Measurements from ENCODE around the gene ARHGEF6. TPM values are rescaled to one million over a fixed set of nuclear protein-coding genes. Genes with fewer than 3 reads are reported as not detected.

ARHGEF6 gene
- total RNA-seq, 1 experiment from 2014 or later = 5.1 TPM

DNA sequence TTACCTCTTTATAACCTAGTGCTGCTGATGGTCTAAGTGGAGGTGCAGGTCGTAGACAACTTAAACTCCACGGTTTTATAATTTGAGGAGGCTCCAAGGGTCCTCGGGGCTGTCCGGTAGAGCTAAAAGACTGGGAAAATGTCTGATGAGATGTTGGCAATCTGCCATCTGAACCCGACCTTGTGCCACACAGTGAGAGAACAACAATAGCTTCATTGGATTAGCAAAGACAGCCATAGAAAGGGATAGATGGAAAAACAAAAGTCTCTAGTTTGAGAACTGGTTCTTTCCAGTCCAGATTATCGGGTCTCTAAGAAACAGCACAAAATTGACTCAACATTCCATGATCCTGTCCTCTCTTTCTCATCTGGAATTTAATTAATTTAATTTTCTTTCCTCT, 101.2 kb downstream of the ARHGEF6 start:
- H3K9me3 Mint-ChIP-seq = no peaks in the 10 kb centered on the region
- TF ChIP-seq GRHL2 (CRISPR knock-in tag; IDR thresholded peaks at IDR 0.05; ENCODE audit: insufficient replicate concordance, severe bottlenecking) (no peak), NFATC4 (CRISPR knock-in tag; IDR thresholded peaks at IDR 0.05) (no peak), NFYB (CRISPR knock-in tag; conservative IDR thresholded peaks at IDR 0.05; ENCODE audit: low read depth) (no peak)
- TF ChIP-seq, protein P1, sequence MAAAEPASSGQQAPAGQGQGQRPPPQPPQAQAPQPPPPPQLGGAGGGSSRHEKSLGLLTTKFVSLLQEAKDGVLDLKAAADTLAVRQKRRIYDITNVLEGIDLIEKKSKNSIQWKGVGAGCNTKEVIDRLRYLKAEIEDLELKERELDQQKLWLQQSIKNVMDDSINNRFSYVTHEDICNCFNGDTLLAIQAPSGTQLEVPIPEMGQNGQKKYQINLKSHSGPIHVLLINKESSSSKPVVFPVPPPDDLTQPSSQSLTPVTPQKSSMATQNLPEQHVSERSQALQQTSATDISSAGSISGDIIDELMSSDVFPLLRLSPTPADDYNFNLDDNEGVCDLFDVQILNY (CRISPR knock-in tag; IDR thresholded peaks at IDR 0.05) = no peak
- TF ChIP-seq, protein P2, sequence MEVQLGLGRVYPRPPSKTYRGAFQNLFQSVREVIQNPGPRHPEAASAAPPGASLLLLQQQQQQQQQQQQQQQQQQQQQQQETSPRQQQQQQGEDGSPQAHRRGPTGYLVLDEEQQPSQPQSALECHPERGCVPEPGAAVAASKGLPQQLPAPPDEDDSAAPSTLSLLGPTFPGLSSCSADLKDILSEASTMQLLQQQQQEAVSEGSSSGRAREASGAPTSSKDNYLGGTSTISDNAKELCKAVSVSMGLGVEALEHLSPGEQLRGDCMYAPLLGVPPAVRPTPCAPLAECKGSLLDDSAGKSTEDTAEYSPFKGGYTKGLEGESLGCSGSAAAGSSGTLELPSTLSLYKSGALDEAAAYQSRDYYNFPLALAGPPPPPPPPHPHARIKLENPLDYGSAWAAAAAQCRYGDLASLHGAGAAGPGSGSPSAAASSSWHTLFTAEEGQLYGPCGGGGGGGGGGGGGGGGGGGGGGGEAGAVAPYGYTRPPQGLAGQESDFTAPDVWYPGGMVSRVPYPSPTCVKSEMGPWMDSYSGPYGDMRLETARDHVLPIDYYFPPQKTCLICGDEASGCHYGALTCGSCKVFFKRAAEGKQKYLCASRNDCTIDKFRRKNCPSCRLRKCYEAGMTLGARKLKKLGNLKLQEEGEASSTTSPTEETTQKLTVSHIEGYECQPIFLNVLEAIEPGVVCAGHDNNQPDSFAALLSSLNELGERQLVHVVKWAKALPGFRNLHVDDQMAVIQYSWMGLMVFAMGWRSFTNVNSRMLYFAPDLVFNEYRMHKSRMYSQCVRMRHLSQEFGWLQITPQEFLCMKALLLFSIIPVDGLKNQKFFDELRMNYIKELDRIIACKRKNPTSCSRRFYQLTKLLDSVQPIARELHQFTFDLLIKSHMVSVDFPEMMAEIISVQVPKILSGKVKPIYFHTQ (CRISPR knock-in tag; IDR thresholded peaks at IDR 0.05) = no peak
- TF ChIP-seq, protein P3, sequence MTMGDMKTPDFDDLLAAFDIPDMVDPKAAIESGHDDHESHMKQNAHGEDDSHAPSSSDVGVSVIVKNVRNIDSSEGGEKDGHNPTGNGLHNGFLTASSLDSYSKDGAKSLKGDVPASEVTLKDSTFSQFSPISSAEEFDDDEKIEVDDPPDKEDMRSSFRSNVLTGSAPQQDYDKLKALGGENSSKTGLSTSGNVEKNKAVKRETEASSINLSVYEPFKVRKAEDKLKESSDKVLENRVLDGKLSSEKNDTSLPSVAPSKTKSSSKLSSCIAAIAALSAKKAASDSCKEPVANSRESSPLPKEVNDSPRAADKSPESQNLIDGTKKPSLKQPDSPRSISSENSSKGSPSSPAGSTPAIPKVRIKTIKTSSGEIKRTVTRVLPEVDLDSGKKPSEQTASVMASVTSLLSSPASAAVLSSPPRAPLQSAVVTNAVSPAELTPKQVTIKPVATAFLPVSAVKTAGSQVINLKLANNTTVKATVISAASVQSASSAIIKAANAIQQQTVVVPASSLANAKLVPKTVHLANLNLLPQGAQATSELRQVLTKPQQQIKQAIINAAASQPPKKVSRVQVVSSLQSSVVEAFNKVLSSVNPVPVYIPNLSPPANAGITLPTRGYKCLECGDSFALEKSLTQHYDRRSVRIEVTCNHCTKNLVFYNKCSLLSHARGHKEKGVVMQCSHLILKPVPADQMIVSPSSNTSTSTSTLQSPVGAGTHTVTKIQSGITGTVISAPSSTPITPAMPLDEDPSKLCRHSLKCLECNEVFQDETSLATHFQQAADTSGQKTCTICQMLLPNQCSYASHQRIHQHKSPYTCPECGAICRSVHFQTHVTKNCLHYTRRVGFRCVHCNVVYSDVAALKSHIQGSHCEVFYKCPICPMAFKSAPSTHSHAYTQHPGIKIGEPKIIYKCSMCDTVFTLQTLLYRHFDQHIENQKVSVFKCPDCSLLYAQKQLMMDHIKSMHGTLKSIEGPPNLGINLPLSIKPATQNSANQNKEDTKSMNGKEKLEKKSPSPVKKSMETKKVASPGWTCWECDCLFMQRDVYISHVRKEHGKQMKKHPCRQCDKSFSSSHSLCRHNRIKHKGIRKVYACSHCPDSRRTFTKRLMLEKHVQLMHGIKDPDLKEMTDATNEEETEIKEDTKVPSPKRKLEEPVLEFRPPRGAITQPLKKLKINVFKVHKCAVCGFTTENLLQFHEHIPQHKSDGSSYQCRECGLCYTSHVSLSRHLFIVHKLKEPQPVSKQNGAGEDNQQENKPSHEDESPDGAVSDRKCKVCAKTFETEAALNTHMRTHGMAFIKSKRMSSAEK (CRISPR knock-in tag; IDR thresholded peaks at IDR 0.05; ENCODE audit: borderline replicate concordance) = no peak
- no peaks in the 10 kb centered on the region for H3K4me1 Mint-ChIP-seq
- H3K27me3 Mint-ChIP-seq (ENCODE audit: low read depth) = no peaks in the 10 kb centered on the region
- ATAC-seq (no peak), DNase-seq (ENCODE audit: low spot score) (no peak)
- no peaks in the 10 kb centered on the region for H3K36me3 Mint-ChIP-seq
- no peak overlapping the region for H3K4me3 Mint-ChIP-seq
- POLR2A ChIA-PET = no interaction called here
- no peak overlapping the region for H3K27ac Mint-ChIP-seq
- CTCF ChIA-PET = no interaction called here

DNA sequence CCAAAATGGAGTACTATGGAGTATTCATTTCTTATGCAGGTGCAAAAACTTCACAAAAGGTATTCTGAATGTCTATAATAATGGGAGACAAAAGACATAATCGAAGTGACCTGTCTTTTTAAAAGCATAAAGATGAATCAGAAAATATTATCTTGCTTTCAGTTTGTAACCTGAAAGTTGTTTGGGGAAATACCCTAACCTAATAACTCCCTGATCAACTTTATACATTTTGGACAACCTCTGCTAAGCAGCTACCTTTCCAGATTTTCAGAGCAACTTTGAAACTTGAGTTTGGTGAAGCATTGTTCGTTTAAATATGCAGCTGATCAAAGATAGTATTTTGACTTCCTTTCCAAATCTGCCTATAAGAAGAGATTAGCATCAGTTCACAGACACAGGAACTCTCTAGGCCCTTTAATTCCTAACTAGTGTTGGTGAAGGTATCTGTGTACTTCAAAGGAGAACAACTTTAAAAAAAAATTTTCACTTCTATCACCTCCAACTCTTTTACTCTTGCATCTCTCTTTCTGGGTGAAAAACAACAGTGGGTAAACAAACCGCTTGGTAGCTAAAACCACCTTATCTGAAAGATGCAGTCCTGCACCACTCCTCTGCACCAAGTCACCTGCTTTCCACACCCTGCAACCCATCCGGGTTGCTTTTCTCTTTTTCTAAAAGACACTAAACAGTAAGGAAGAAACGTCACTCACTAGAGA, 106.3 kb downstream of the ARHGEF6 start:
- no peak for ATAC-seq
- Mint-ChIP-seq H3K4me1 (peaks cover 7% of the 10 kb centered on the region; the same call in 1 of the 2 replicates), H3K27ac (no peak overlapping the region), H3K4me3 (no peak overlapping the region), H3K27me3 (ENCODE audit: low read depth) (no peaks in the 10 kb centered on the region), H3K36me3 (no peaks in the 10 kb centered on the region), H3K9me3 (no peaks in the 10 kb centered on the region)
- ChIA-PET POLR2A (no interaction called here), CTCF (no interaction called here)
- DNase-seq (ENCODE audit: low spot score) = no peak
- no peak for TF ChIP-seq ZNF423 (CRISPR knock-in tag; IDR thresholded peaks at IDR 0.05)
- no peak for TF ChIP-seq SMAD3 (CRISPR knock-in tag; IDR thresholded peaks at IDR 0.05; ENCODE audit: borderline replicate concordance)
- TF ChIP-seq, protein P4, sequence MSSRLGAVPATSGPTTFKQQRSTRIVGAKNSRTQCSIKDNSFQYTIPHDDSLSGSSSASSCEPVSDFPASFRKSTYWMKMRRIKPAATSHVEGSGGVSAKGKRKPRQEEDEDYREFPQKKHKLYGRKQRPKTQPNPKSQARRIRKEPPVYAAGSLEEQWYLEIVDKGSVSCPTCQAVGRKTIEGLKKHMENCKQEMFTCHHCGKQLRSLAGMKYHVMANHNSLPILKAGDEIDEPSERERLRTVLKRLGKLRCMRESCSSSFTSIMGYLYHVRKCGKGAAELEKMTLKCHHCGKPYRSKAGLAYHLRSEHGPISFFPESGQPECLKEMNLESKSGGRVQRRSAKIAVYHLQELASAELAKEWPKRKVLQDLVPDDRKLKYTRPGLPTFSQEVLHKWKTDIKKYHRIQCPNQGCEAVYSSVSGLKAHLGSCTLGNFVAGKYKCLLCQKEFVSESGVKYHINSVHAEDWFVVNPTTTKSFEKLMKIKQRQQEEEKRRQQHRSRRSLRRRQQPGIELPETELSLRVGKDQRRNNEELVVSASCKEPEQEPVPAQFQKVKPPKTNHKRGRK (CRISPR knock-in tag; IDR thresholded peaks at IDR 0.05; ENCODE audit: borderline replicate concordance) = no peak
- TF ChIP-seq ETV6 (CRISPR knock-in tag; IDR thresholded peaks at IDR 0.05) = no peak
- TF ChIP-seq, protein P5, sequence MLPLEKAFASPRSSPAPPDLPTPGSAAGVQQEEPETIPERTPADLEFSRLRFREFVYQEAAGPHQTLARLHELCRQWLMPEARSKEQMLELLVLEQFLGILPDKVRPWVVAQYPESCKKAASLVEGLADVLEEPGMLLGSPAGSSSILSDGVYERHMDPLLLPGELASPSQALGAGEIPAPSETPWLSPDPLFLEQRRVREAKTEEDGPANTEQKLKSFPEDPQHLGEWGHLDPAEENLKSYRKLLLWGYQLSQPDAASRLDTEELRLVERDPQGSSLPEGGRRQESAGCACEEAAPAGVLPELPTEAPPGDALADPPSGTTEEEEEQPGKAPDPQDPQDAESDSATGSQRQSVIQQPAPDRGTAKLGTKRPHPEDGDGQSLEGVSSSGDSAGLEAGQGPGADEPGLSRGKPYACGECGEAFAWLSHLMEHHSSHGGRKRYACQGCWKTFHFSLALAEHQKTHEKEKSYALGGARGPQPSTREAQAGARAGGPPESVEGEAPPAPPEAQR (CRISPR knock-in tag; IDR thresholded peaks at IDR 0.05) = no peak
- TF ChIP-seq, protein P6, sequence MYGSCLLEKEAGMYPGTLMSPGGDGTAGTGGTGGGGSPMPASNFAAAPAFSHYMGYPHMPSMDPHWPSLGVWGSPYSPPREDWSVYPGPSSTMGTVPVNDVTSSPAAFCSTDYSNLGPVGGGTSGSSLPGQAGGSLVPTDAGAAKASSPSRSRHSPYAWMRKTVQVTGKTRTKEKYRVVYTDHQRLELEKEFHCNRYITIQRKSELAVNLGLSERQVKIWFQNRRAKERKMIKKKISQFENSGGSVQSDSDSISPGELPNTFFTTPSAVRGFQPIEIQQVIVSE (CRISPR knock-in tag; IDR thresholded peaks at IDR 0.05; ENCODE audit: borderline replicate concordance) = no peak
- TF ChIP-seq, protein P7, sequence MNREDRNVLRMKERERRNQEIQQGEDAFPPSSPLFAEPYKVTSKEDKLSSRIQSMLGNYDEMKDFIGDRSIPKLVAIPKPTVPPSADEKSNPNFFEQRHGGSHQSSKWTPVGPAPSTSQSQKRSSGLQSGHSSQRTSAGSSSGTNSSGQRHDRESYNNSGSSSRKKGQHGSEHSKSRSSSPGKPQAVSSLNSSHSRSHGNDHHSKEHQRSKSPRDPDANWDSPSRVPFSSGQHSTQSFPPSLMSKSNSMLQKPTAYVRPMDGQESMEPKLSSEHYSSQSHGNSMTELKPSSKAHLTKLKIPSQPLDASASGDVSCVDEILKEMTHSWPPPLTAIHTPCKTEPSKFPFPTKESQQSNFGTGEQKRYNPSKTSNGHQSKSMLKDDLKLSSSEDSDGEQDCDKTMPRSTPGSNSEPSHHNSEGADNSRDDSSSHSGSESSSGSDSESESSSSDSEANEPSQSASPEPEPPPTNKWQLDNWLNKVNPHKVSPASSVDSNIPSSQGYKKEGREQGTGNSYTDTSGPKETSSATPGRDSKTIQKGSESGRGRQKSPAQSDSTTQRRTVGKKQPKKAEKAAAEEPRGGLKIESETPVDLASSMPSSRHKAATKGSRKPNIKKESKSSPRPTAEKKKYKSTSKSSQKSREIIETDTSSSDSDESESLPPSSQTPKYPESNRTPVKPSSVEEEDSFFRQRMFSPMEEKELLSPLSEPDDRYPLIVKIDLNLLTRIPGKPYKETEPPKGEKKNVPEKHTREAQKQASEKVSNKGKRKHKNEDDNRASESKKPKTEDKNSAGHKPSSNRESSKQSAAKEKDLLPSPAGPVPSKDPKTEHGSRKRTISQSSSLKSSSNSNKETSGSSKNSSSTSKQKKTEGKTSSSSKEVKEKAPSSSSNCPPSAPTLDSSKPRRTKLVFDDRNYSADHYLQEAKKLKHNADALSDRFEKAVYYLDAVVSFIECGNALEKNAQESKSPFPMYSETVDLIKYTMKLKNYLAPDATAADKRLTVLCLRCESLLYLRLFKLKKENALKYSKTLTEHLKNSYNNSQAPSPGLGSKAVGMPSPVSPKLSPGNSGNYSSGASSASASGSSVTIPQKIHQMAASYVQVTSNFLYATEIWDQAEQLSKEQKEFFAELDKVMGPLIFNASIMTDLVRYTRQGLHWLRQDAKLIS (CRISPR knock-in tag; IDR thresholded peaks at IDR 0.05; ENCODE audit: borderline replicate concordance) = no peak
- TF ChIP-seq JAZF1 (CRISPR knock-in tag; IDR thresholded peaks at IDR 0.05) = no peak
- TF ChIP-seq, protein P8, sequence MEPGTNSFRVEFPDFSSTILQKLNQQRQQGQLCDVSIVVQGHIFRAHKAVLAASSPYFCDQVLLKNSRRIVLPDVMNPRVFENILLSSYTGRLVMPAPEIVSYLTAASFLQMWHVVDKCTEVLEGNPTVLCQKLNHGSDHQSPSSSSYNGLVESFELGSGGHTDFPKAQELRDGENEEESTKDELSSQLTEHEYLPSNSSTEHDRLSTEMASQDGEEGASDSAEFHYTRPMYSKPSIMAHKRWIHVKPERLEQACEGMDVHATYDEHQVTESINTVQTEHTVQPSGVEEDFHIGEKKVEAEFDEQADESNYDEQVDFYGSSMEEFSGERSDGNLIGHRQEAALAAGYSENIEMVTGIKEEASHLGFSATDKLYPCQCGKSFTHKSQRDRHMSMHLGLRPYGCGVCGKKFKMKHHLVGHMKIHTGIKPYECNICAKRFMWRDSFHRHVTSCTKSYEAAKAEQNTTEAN (CRISPR knock-in tag; IDR thresholded peaks at IDR 0.05) = no peak
- no peak for TF ChIP-seq NR2C2 (CRISPR knock-in tag; IDR thresholded peaks at IDR 0.05)

Measured in WTC11 (cell line).